GM23338 (cell line): ENCODE measurements around the gene DCLK1. TPM values are rescaled to one million over a fixed set of nuclear protein-coding genes. Genes with fewer than 3 reads are reported as not detected.

ENCODE experiments used
- ATAC-seq: fragments of 200-7000 bp; cut with Tn5 transposase; 3 replicates; pipeline ENCODE4 v1.9.1; 2020
- DNase-seq: peaks from one replicate; pipeline ENCODE4 v3.0.0-alpha.2; 2015; ENCODE audit warnings: low spot score
- H2AFZ ChIP-seq: fragments of 200-600 bp; sonication (generic); 2 replicates; pipeline ENCODE4 v1.8.0; 2016; ENCODE audit warnings: antibody characterized with exemption, mild to moderate bottlenecking, moderate library complexity
- H3F3A ChIP-seq: fragments of 200-600 bp; sonication (generic); replicated peaks from 2 replicates; pipeline ENCODE4 v1.8.0; 2017; ENCODE audit warnings: antibody characterized with exemption, mixed run types, low read depth
- H3K27ac ChIP-seq: fragments of 200-600 bp; sonication (generic); 2 replicates; pipeline ENCODE4 v1.6.1; 2016; ENCODE audit warnings: low read depth
- H3K27me3 ChIP-seq: fragments of 200-600 bp; sonication (generic); 2 replicates; pipeline ENCODE4 v1.8.0; 2016; ENCODE audit warnings: mild to moderate bottlenecking, mixed run types, moderate library complexity; ENCODE audit not compliant: insufficient read depth
- H3K36me3 ChIP-seq: fragments of 200-600 bp; sonication (generic); 2 replicates; pipeline ENCODE4 v1.8.0; 2016; ENCODE audit warnings: mild to moderate bottlenecking; ENCODE audit not compliant: insufficient read depth
- H3K4me1 ChIP-seq: fragments of 200-600 bp; sonication (generic); 2 replicates; pipeline ENCODE4 v1.8.0; 2016; ENCODE audit warnings: mild to moderate bottlenecking, moderate library complexity; ENCODE audit not compliant: insufficient read depth
- H3K4me2 ChIP-seq: fragments of 200-600 bp; sonication (generic); 2 replicates; pipeline ENCODE4 v1.7.1; 2017; ENCODE audit warnings: mixed run types
- H3K4me3 ChIP-seq: fragments of 200-600 bp; sonication (generic); 2 replicates; pipeline ENCODE4 v1.6.1; 2016; ENCODE audit warnings: mixed run types
- H3K79me2 ChIP-seq: fragments of 200-600 bp; sonication (generic); replicated peaks from 2 replicates; pipeline ENCODE4 v1.8.0; 2017; ENCODE audit warnings: mild to moderate bottlenecking; ENCODE audit not compliant: insufficient read depth
- H3K9me2 ChIP-seq: fragments of 200-600 bp; sonication (generic); 2 replicates; pipeline ENCODE4 v1.8.0; 2017; ENCODE audit not compliant: insufficient read depth
- H4K20me1 ChIP-seq: fragments of 200-600 bp; sonication (generic); replicated peaks from 2 replicates; pipeline ENCODE4 v1.8.0; 2017; ENCODE audit warnings: mild to moderate bottlenecking; ENCODE audit not compliant: insufficient read depth
- H3K27ac Mint-ChIP-seq: 2 replicates; pipeline ENCODE4 v1.8.0; 2020; ENCODE audit warnings: inconsistent platforms, mild to moderate bottlenecking, moderate library complexity, mixed read lengths
- H3K27me3 Mint-ChIP-seq: 3 replicates; pipeline ENCODE4 v1.8.0; 2022; ENCODE audit warnings: low read depth, mild to moderate bottlenecking, moderate library complexity, mixed read lengths, inconsistent platforms; ENCODE audit not compliant: insufficient read depth, poor library complexity
- H3K36me3 Mint-ChIP-seq: 3 replicates; pipeline ENCODE4 v1.8.0; 2021; ENCODE audit warnings: low read depth, mild to moderate bottlenecking, inconsistent platforms, moderate library complexity, mixed read lengths
- H3K4me1 Mint-ChIP-seq: 3 replicates; pipeline ENCODE4 v1.8.0; 2020; ENCODE audit warnings: mild to moderate bottlenecking, inconsistent platforms, mixed read lengths
- H3K4me3 Mint-ChIP-seq: 3 replicates; pipeline ENCODE4 v1.8.0; 2021; ENCODE audit warnings: moderate library complexity, mild to moderate bottlenecking, inconsistent platforms, mixed read lengths
- H3K9me3 Mint-ChIP-seq: 3 replicates; pipeline ENCODE4 v1.8.0; 2020; ENCODE audit warnings: moderate library complexity, mild to moderate bottlenecking, inconsistent platforms, mixed read lengths
- CREB1 ChIP-seq: fragments of 250-450 bp; sonication (Bioruptor Pico); IDR thresholded peaks from 2 replicates; pipeline ENCODE4 v1.5.0; 2020; ENCODE audit warnings: low read depth, mild to moderate bottlenecking, moderate library complexity
- EZH2 ChIP-seq: fragments of 200-600 bp; sonication (generic); IDR thresholded peaks from one replicate; pipeline ENCODE4 v1.8.0; 2017; ENCODE audit warnings: antibody characterized with exemption, mild to moderate bottlenecking, low read depth; ENCODE audit not compliant: unreplicated experiment
- JUNB ChIP-seq: IDR thresholded peaks from one replicate; pipeline ENCODE4 v1.6.1; 2016; ENCODE audit warnings: antibody characterized with exemption; ENCODE audit not compliant: unreplicated experiment
- NANOG ChIP-seq: IDR thresholded peaks from 2 replicates; pipeline ENCODE4 v1.6.1; 2016; ENCODE audit warnings: antibody characterized with exemption, borderline replicate concordance
- POLR2AphosphoS5 ChIP-seq: IDR thresholded peaks from 2 replicates; pipeline ENCODE4 v1.6.1; 2016; ENCODE audit warnings: antibody characterized with exemption, low read depth
- STAT1 ChIP-seq: IDR thresholded peaks from one replicate; pipeline ENCODE4 v1.6.1; 2016; ENCODE audit warnings: antibody characterized with exemption; ENCODE audit not compliant: unreplicated experiment
- ZNF114 ChIP-seq: fragments of 250-450 bp; sonication (Bioruptor Pico); IDR thresholded peaks from 2 replicates; pipeline ENCODE4 v1.5.0; 2020; ENCODE audit warnings: mild to moderate bottlenecking, moderate library complexity
- ZNF331 ChIP-seq: fragments of 250-450 bp; sonication (Bioruptor Pico); IDR thresholded peaks from 2 replicates; pipeline ENCODE4 v1.5.0; 2020; ENCODE audit warnings: low read depth, mild to moderate bottlenecking, moderate library complexity
- polyA plus RNA-seq: library from polyadenylated mRNA; unstranded; fragments of >200 nt; fragmentation: Nextera tagmentation; extraction: Ambion mirVana; gene quantifications from 2 replicates; pipeline ENCODE4 v1.2.1, GENCODE V29; 2016
- total RNA-seq: library from RNA; depleted of rRNA; stranded (reverse); fragments of >200 nt; shearing (Covaris generic); gene quantifications from 2 replicates; pipeline ENCODE4 v1.2.3, GENCODE V29; 2014
- TF ChIP-seq, protein P1 (sequence below), 2 experiments: fragments of 200-600 bp in 1 of 2; sonication (generic) in 1 of 2; conservative IDR thresholded peaks; 2 replicates each; pipeline versions ENCODE4 v1.5.1 to v1.6.1; 2016 to 2017; ENCODE audit warnings: antibody characterized with exemption in 2 of 2, low read depth in 2 of 2, mild to moderate bottlenecking in 2 of 2, moderate library complexity in 1 of 2
- TF ChIP-seq, protein P2 (sequence below): IDR thresholded peaks from one replicate; pipeline ENCODE4 v1.6.1; 2018; ENCODE audit warnings: antibody characterized with exemption; ENCODE audit not compliant: unreplicated experiment
- TF ChIP-seq, protein P3 (sequence below): fragments of 250-450 bp; sonication (Bioruptor Pico); IDR thresholded peaks from 2 replicates; pipeline ENCODE4 v1.5.0; 2020; ENCODE audit warnings: mild to moderate bottlenecking, moderate library complexity

The DCLK1 gene
- total and polyA plus RNA-seq, 2 experiments from 2014 or later = 13.1 to 57.7 TPM

DNA sequence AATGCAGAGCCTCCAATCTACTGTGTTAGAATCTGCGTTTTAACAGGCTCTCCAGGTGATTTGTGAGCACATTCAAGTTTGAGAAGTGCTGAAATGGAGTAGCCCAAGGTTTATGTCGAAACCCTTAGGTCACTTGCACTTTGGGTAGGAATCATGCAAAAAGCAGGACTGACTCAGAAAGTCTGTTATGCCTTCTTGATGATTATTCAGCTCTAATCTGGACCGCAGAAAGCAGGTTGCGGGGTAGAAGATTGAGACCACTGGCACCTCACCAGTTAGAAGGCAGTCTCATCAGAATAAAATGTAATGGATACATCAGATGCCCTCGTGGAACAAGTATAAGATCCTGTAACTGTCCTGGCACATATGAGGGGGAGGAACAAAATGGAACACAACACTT lies 326.3 kb downstream of the DCLK1 start:
- Histone ChIP-seq H3K4me1 (no peaks in the 10 kb centered on the region), H3K27ac (no peak overlapping the region), H2AFZ (no peak overlapping the region), H3K4me3 (no peak overlapping the region), H3K4me2 (no peak overlapping the region), H3F3A (no peaks in the 10 kb centered on the region), H4K20me1 (no peaks in the 10 kb centered on the region), H3K27me3 (no peaks in the 10 kb centered on the region), H3K36me3 (0 out of 2 replicates have a peak, but pooled peaks cover 6% of the 10 kb centered on the region), H3K79me2 (no peaks in the 10 kb centered on the region), H3K9me2 (no peaks in the 10 kb centered on the region)
- no peak overlapping the region for H3K27ac Mint-ChIP-seq
- ATAC-seq (no peak), DNase-seq (no peak)
- no peaks in the 10 kb centered on the region for H3K36me3 Mint-ChIP-seq
- H3K4me1 Mint-ChIP-seq = no peaks in the 10 kb centered on the region
- TF ChIP-seq ZNF331 (CRISPR knock-in tag) = no peak
- no peak for TF ChIP-seq STAT1
- TF ChIP-seq NANOG = no peak
- TF ChIP-seq, protein P1, sequence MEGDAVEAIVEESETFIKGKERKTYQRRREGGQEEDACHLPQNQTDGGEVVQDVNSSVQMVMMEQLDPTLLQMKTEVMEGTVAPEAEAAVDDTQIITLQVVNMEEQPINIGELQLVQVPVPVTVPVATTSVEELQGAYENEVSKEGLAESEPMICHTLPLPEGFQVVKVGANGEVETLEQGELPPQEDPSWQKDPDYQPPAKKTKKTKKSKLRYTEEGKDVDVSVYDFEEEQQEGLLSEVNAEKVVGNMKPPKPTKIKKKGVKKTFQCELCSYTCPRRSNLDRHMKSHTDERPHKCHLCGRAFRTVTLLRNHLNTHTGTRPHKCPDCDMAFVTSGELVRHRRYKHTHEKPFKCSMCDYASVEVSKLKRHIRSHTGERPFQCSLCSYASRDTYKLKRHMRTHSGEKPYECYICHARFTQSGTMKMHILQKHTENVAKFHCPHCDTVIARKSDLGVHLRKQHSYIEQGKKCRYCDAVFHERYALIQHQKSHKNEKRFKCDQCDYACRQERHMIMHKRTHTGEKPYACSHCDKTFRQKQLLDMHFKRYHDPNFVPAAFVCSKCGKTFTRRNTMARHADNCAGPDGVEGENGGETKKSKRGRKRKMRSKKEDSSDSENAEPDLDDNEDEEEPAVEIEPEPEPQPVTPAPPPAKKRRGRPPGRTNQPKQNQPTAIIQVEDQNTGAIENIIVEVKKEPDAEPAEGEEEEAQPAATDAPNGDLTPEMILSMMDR (conservative IDR thresholded peaks at IDR 0.05; ENCODE audit: low read depth in 2 of 2) = no peak
- TF ChIP-seq JUNB = no peak
- no peak for TF ChIP-seq EZH2
- TF ChIP-seq POLR2AphosphoS5 = no peak
- TF ChIP-seq, protein P2, sequence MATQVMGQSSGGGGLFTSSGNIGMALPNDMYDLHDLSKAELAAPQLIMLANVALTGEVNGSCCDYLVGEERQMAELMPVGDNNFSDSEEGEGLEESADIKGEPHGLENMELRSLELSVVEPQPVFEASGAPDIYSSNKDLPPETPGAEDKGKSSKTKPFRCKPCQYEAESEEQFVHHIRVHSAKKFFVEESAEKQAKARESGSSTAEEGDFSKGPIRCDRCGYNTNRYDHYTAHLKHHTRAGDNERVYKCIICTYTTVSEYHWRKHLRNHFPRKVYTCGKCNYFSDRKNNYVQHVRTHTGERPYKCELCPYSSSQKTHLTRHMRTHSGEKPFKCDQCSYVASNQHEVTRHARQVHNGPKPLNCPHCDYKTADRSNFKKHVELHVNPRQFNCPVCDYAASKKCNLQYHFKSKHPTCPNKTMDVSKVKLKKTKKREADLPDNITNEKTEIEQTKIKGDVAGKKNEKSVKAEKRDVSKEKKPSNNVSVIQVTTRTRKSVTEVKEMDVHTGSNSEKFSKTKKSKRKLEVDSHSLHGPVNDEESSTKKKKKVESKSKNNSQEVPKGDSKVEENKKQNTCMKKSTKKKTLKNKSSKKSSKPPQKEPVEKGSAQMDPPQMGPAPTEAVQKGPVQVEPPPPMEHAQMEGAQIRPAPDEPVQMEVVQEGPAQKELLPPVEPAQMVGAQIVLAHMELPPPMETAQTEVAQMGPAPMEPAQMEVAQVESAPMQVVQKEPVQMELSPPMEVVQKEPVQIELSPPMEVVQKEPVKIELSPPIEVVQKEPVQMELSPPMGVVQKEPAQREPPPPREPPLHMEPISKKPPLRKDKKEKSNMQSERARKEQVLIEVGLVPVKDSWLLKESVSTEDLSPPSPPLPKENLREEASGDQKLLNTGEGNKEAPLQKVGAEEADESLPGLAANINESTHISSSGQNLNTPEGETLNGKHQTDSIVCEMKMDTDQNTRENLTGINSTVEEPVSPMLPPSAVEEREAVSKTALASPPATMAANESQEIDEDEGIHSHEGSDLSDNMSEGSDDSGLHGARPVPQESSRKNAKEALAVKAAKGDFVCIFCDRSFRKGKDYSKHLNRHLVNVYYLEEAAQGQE = no peak
- no peak for TF ChIP-seq ZNF114 (CRISPR knock-in tag)
- TF ChIP-seq CREB1 (CRISPR knock-in tag) = no peak
- TF ChIP-seq, protein P3, sequence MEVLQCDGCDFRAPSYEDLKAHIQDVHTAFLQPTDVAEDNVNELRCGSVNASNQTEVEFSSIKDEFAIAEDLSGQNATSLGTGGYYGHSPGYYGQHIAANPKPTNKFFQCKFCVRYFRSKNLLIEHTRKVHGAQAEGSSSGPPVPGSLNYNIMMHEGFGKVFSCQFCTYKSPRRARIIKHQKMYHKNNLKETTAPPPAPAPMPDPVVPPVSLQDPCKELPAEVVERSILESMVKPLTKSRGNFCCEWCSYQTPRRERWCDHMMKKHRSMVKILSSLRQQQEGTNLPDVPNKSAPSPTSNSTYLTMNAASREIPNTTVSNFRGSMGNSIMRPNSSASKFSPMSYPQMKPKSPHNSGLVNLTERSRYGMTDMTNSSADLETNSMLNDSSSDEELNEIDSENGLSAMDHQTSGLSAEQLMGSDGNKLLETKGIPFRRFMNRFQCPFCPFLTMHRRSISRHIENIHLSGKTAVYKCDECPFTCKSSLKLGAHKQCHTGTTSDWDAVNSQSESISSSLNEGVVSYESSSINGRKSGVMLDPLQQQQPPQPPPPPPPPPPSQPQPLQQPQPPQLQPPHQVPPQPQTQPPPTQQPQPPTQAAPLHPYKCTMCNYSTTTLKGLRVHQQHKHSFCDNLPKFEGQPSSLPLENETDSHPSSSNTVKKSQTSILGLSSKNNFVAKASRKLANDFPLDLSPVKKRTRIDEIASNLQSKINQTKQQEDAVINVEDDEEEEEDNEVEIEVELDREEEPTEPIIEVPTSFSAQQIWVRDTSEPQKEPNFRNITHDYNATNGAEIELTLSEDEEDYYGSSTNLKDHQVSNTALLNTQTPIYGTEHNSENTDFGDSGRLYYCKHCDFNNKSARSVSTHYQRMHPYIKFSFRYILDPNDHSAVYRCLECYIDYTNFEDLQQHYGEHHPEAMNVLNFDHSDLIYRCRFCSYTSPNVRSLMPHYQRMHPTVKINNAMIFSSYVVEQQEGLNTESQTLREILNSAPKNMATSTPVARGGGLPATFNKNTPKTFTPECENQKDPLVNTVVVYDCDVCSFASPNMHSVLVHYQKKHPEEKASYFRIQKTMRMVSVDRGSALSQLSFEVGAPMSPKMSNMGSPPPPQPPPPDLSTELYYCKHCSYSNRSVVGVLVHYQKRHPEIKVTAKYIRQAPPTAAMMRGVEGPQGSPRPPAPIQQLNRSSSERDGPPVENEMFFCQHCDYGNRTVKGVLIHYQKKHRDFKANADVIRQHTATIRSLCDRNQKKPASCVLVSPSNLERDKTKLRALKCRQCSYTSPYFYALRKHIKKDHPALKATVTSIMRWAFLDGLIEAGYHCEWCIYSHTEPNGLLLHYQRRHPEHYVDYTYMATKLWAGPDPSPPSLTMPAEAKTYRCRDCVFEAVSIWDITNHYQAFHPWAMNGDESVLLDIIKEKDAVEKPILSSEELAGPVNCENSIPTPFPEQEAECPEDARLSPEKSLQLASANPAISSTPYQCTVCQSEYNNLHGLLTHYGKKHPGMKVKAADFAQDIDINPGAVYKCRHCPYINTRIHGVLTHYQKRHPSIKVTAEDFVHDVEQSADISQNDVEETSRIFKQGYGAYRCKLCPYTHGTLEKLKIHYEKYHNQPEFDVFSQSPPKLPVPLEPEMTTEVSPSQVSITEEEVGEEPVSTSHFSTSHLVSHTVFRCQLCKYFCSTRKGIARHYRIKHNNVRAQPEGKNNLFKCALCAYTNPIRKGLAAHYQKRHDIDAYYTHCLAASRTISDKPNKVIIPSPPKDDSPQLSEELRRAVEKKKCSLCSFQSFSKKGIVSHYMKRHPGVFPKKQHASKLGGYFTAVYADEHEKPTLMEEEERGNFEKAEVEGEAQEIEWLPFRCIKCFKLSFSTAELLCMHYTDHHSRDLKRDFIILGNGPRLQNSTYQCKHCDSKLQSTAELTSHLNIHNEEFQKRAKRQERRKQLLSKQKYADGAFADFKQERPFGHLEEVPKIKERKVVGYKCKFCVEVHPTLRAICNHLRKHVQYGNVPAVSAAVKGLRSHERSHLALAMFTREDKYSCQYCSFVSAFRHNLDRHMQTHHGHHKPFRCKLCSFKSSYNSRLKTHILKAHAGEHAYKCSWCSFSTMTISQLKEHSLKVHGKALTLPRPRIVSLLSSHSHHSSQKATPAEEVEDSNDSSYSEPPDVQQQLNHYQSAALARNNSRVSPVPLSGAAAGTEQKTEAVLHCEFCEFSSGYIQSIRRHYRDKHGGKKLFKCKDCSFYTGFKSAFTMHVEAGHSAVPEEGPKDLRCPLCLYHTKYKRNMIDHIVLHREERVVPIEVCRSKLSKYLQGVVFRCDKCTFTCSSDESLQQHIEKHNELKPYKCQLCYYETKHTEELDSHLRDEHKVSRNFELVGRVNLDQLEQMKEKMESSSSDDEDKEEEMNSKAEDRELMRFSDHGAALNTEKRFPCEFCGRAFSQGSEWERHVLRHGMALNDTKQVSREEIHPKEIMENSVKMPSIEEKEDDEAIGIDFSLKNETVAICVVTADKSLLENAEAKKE (CRISPR knock-in tag) = no peak
- no peak overlapping the region for H3K4me3 Mint-ChIP-seq
- no peaks in the 10 kb centered on the region for H3K27me3 Mint-ChIP-seq
- no peaks in the 10 kb centered on the region for H3K9me3 Mint-ChIP-seq
